Hepatocyte (in vitro differentiated cells): ENCODE data around the gene CCR9. TPM values are rescaled to one million over a fixed set of nuclear protein-coding genes. Genes with fewer than 3 reads are reported as not detected.

ENCODE experiments used
- DNase-seq: peaks from one replicate; pipeline ENCODE4 v3.0.0-alpha.2; 2016; ENCODE audit warnings: low spot score
- H2AFZ ChIP-seq: fragments of 200-600 bp; sonication (generic); 2 replicates; pipeline ENCODE4 v1.6.0; 2016; ENCODE audit warnings: antibody characterized with exemption, mild to moderate bottlenecking
- H3K27ac ChIP-seq: fragments of 200-600 bp; sonication (generic); 2 replicates; pipeline ENCODE4 v1.5.1; 2016; ENCODE audit warnings: mild to moderate bottlenecking
- H3K27me3 ChIP-seq: fragments of 200-600 bp; sonication (generic); 2 replicates; pipeline ENCODE4 v1.6.1; 2016
- H3K36me3 ChIP-seq: fragments of 200-600 bp; sonication (generic); replicated peaks from 2 replicates; pipeline ENCODE4 v1.5.1; 2016; ENCODE audit warnings: low read depth; ENCODE audit not compliant: insufficient read depth
- H3K4me1 ChIP-seq: fragments of 200-600 bp; sonication (generic); 2 replicates; pipeline ENCODE4 v1.5.1; 2016; ENCODE audit warnings: mild to moderate bottlenecking, moderate library complexity; ENCODE audit not compliant: insufficient read depth
- H3K4me2 ChIP-seq: fragments of 200-600 bp; sonication (generic); 2 replicates; pipeline ENCODE4 v1.6.0; 2016
- H3K4me3 ChIP-seq: fragments of 200-600 bp; sonication (generic); 2 replicates; pipeline ENCODE4 v1.5.1; 2016; ENCODE audit warnings: mild to moderate bottlenecking
- H3K79me2 ChIP-seq: fragments of 200-600 bp; sonication (generic); 2 replicates; pipeline ENCODE4 v1.6.0; 2017; ENCODE audit warnings: mild to moderate bottlenecking
- H3K9me2 ChIP-seq: fragments of 200-600 bp; sonication (generic); replicated peaks from 2 replicates; pipeline ENCODE4 v1.6.0; 2017; ENCODE audit warnings: mild to moderate bottlenecking; ENCODE audit not compliant: insufficient read depth
- H3K9me3 ChIP-seq: fragments of 200-600 bp; sonication (generic); 2 replicates; pipeline ENCODE4 v1.5.1; 2016; ENCODE audit warnings: low read depth, mild to moderate bottlenecking
- H4K20me1 ChIP-seq: fragments of 200-600 bp; sonication (generic); 2 replicates; pipeline ENCODE4 v1.6.0; 2016; ENCODE audit warnings: mild to moderate bottlenecking; ENCODE audit not compliant: insufficient read depth, poor library complexity, severe bottlenecking
- EZH2 ChIP-seq: fragments of 200-600 bp; sonication (generic); IDR thresholded peaks from 2 replicates; pipeline ENCODE4 v1.6.1; 2016; ENCODE audit warnings: antibody characterized with exemption, mild to moderate bottlenecking, borderline replicate concordance
- EZH2phosphoT487 ChIP-seq: fragments of 200-600 bp; sonication (generic); IDR thresholded peaks from one replicate; pipeline ENCODE4 v1.6.1; 2018; ENCODE audit warnings: antibody characterized with exemption, mild to moderate bottlenecking, low read depth, moderate library complexity; ENCODE audit not compliant: unreplicated experiment, severe bottlenecking
- WGBS: methylation state at CpG from one replicate; pipeline ENCODE4 v1.1.6; 2016; ENCODE audit warnings: low lambda C conversion rate; ENCODE audit errors: missing lambda C conversion rate; 5-methylcytosine and 5-hydroxymethylcytosine counted together
- polyA plus RNA-seq: library from polyadenylated mRNA; unstranded; fragments of >200 nt; fragmentation: Nextera tagmentation; extraction: Ambion mirVana; gene quantifications from 2 replicates; pipeline ENCODE4 v1.2.1, GENCODE V29; 2016
- total RNA-seq: library from RNA; depleted of rRNA; stranded (reverse); fragments of >200 nt; gene quantifications from 2 replicates; pipeline ENCODE4 v1.2.3, GENCODE V29; 2014
- TF ChIP-seq, protein P1 (sequence below): fragments of 200-600 bp; sonication (generic); IDR thresholded peaks from 2 replicates; pipeline ENCODE4 v1.5.1; 2016; ENCODE audit warnings: antibody characterized with exemption, mild to moderate bottlenecking; ENCODE audit not compliant: poor library complexity

CCR9 gene, protein sequence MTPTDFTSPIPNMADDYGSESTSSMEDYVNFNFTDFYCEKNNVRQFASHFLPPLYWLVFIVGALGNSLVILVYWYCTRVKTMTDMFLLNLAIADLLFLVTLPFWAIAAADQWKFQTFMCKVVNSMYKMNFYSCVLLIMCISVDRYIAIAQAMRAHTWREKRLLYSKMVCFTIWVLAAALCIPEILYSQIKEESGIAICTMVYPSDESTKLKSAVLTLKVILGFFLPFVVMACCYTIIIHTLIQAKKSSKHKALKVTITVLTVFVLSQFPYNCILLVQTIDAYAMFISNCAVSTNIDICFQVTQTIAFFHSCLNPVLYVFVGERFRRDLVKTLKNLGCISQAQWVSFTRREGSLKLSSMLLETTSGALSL
- 0.20 and 0.44 TPM in 2 replicates for total RNA-seq
- 0.33 TPM in 1 of 2 replicates, not detected in the other for polyA plus RNA-seq

- no peak within 1 kb of the TSS for H3K27ac ChIP-seq
- H3K36me3 ChIP-seq: no peaks in the 10 kb centered on the region
- H3K4me1 ChIP-seq: no peaks in the 10 kb centered on the region
- WGBS: 84% methylated on average over 9 of the region's 9 CpGs
- H3K9me2 ChIP-seq: no peaks in the 10 kb centered on the region
- H4K20me1 ChIP-seq: no peaks in the 10 kb centered on the region
- no peak for TF ChIP-seq EZH2
- TF ChIP-seq, protein P1, sequence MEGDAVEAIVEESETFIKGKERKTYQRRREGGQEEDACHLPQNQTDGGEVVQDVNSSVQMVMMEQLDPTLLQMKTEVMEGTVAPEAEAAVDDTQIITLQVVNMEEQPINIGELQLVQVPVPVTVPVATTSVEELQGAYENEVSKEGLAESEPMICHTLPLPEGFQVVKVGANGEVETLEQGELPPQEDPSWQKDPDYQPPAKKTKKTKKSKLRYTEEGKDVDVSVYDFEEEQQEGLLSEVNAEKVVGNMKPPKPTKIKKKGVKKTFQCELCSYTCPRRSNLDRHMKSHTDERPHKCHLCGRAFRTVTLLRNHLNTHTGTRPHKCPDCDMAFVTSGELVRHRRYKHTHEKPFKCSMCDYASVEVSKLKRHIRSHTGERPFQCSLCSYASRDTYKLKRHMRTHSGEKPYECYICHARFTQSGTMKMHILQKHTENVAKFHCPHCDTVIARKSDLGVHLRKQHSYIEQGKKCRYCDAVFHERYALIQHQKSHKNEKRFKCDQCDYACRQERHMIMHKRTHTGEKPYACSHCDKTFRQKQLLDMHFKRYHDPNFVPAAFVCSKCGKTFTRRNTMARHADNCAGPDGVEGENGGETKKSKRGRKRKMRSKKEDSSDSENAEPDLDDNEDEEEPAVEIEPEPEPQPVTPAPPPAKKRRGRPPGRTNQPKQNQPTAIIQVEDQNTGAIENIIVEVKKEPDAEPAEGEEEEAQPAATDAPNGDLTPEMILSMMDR: no peak
- no peak for TF ChIP-seq EZH2phosphoT487
- H3K79me2 ChIP-seq: no peaks in the 10 kb centered on the region
- no peak within 1 kb of the TSS for H2AFZ ChIP-seq
- no peak within 1 kb of the TSS for H3K4me2 ChIP-seq
- no peak within 1 kb of the TSS for H3K4me3 ChIP-seq
- no peaks in the 10 kb centered on the region for H3K27me3 ChIP-seq
- no peaks in the 10 kb centered on the region for H3K9me3 ChIP-seq
- DNase-seq: no peak
These were observed at the start of gene CCR9 for GRCh38 chr3:45885979-45886705. Gene CCR9, plus strand, starts transcription at chr3:45886543. Its CDS starts 8,391 bp downstream, at chr3:45894934.

GRCh38 chr3:45838466-45838865, 47.9 kb upstream of the CCR9 start:
- Histone ChIP-seq H3K27me3 (no peaks in the 10 kb centered on the region), H3K36me3 (no peaks in the 10 kb centered on the region), H3K4me2 (no peak overlapping the region), H3K27ac (no peak overlapping the region), H4K20me1 (no peaks in the 10 kb centered on the region), H3K9me3 (no peaks in the 10 kb centered on the region), H3K79me2 (peaks cover 23% of the 10 kb centered on the region), H3K4me3 (no peak overlapping the region), H2AFZ (no peak overlapping the region), H3K9me2 (no peaks in the 10 kb centered on the region), H3K4me1 (peaks cover 4% of the 10 kb centered on the region)
- TF ChIP-seq, protein P1: no peak
- TF ChIP-seq EZH2 (no peak), EZH2phosphoT487 (no peak)
- no peak for DNase-seq
- WGBS: 86% methylated on average over 1 of the region's 1 CpG

GRCh38 chr3:45841420-45841756, 45.0 kb upstream of the CCR9 start:
- H3K9me3 ChIP-seq: no peaks in the 10 kb centered on the region
- H3K27me3 ChIP-seq: peaks cover 10% of the 10 kb centered on the region
- H3K9me2 ChIP-seq: no peaks in the 10 kb centered on the region
- peak overlapping the region; percentile 75 for H3K27ac ChIP-seq
- peaks cover 4% of the 10 kb centered on the region for H3K4me1 ChIP-seq
- TF ChIP-seq, protein P1: no peak
- no peak for TF ChIP-seq EZH2
- no peak for TF ChIP-seq EZH2phosphoT487
- H2AFZ ChIP-seq: peak overlapping the region; percentile 83
- H3K4me3 ChIP-seq: peak overlapping the region; percentile 86
- DNase-seq: peak; percentile 48
- H3K79me2 ChIP-seq: peaks cover 23% of the 10 kb centered on the region
- 6% methylated on average over 15 of the region's 15 CpGs for WGBS
- H3K4me2 ChIP-seq: peak overlapping the region; percentile 91
- H3K36me3 ChIP-seq: no peaks in the 10 kb centered on the region
- H4K20me1 ChIP-seq: no peaks in the 10 kb centered on the region
